Hematopoietic multipotent progenitor cell treated with erythropoietin and hydrocortisone succinate and interleukin-3 and kit ligand, for 15 days (in vitro differentiated cells): ENCODE data around the gene ADRA2C.
A peak's percentile ranks its signal among the peaks of the same experiment; 100 is the strongest.

Experiments
- DNase-seq: peaks from one replicate; pipeline ENCODE4 v3.0.0-alpha.2; 2015; ENCODE audit warnings: low spot score

The ADRA2C gene

GRCh38 chr4:3777669-3778068, 11.5 kb downstream of the ADRA2C start:
- no peak for DNase-seq

- DNase-seq: no peak
Observed at GRCh38 chr4:3779509-3779908, 13.3 kb downstream of the ADRA2C start.

- DNase-seq: peak; percentile 14
Observed at GRCh38 chr4:3780347-3781171, 14.4 kb downstream of the ADRA2C start.

GRCh38 chr4:3781193-3781886, 15.2 kb downstream of the ADRA2C start:
- peak; percentile 4 for DNase-seq

GRCh38 chr4:3781997-3782930, 16.1 kb downstream of the ADRA2C start:
- no peak for DNase-seq

- DNase-seq: no peak
Observed at GRCh38 chr4:3783693-3784306, 17.6 kb downstream of the ADRA2C start.

GRCh38 chr4:3784454-3785291, 18.5 kb downstream of the ADRA2C start:
- no peak for DNase-seq

GRCh38 chr4:3785292-3785565, 19.0 kb downstream of the ADRA2C start:
- no peak for DNase-seq

GRCh38 chr4:3786196-3786869, 20.1 kb downstream of the ADRA2C start:
- DNase-seq: no peak

- no peak for DNase-seq
Observed at GRCh38 chr4:3787489-3788365, 21.5 kb downstream of the ADRA2C start.

- no peak for DNase-seq
Observed at GRCh38 chr4:3788366-3788660, 22.1 kb downstream of the ADRA2C start.

GRCh38 chr4:3789587-3789986, 23.4 kb downstream of the ADRA2C start:
- DNase-seq: no peak

- no peak for DNase-seq
Observed at GRCh38 chr4:3790006-3790561, 23.9 kb downstream of the ADRA2C start.

GRCh38 chr4:3791256-3791655, 25.1 kb downstream of the ADRA2C start:
- DNase-seq: no peak

- DNase-seq: no peak
Observed at GRCh38 chr4:3791910-3792542, 25.8 kb downstream of the ADRA2C start.

GRCh38 chr4:3792813-3793212, 26.6 kb downstream of the ADRA2C start:
- DNase-seq: no peak

GRCh38 chr4:3793545-3793944, 27.4 kb downstream of the ADRA2C start:
- no peak for DNase-seq

- no peak for DNase-seq
Observed at GRCh38 chr4:3796960-3797359, 30.8 kb downstream of the ADRA2C start.
